Gastrocnemius medialis (tissue), 4 donors: ENCODE results near the gene NTM.

Source experiments
- POLR2A ChIP-seq, 2 donors: fragments of 450-650 bp; IDR thresholded peaks; one replicate each; pipeline ENCODE4 v1.6.1; 2017; ENCODE audit warnings: antibody characterized with exemption in 2 of 2, mild to moderate bottlenecking in 2 of 2, moderate library complexity in 2 of 2
- TF ChIP-seq, protein P1 (sequence below), 5 experiments: fragments of 450-650 bp in 3 of 5; fragments of 200-600 bp in 2 of 5; sonication (generic) in 2 of 5; IDR thresholded peaks in 4 of 5; conservative IDR thresholded peaks in 1 of 5; 1 replicate in 4 of 5; 2 replicates in 1 of 5; pipeline ENCODE4 v1.5.1; 2016 to 2019; ENCODE audit warnings: antibody characterized with exemption in 5 of 5, mild to moderate bottlenecking in 3 of 5, moderate library complexity in 3 of 5

DNA sequence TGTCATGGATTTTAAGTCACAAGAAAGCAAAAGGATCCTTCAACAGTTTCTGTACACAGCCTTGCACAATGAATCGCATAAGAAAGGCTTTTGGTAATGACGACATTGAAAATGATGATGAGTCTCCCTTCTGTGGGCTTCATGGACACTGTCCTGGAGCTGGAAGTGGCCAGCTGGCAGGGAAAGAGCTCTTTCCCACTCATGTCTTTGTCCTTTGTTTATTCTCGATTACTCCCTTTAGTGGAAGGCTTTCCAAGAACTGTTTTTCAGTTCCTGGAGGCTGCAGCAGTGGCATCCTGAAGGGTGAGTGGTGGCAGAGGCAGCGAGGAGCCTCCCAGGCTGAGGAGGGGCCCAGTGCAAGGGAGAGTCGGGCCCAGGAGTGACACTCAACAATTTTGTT is 505.2 kb downstream of the NTM start:
- TF ChIP-seq, protein P1, sequence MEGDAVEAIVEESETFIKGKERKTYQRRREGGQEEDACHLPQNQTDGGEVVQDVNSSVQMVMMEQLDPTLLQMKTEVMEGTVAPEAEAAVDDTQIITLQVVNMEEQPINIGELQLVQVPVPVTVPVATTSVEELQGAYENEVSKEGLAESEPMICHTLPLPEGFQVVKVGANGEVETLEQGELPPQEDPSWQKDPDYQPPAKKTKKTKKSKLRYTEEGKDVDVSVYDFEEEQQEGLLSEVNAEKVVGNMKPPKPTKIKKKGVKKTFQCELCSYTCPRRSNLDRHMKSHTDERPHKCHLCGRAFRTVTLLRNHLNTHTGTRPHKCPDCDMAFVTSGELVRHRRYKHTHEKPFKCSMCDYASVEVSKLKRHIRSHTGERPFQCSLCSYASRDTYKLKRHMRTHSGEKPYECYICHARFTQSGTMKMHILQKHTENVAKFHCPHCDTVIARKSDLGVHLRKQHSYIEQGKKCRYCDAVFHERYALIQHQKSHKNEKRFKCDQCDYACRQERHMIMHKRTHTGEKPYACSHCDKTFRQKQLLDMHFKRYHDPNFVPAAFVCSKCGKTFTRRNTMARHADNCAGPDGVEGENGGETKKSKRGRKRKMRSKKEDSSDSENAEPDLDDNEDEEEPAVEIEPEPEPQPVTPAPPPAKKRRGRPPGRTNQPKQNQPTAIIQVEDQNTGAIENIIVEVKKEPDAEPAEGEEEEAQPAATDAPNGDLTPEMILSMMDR (IDR thresholded peaks at IDR 0.05 in 4 of 5, conservative IDR thresholded peaks at IDR 0.05 in 1 of 5): no peak
- TF ChIP-seq POLR2A (IDR thresholded peaks at IDR 0.05): no peak
